Iris pigment epithelial cell (primary cell): ENCODE results near the gene CAD.

Experiments
- DNase-seq: peaks from one replicate; pipeline ENCODE4 v3.0.0-alpha.2; 2011; ENCODE audit warnings: low read depth

The CAD gene

GRCh38 chr2:27281855-27282559 is 64.8 kb downstream of the CAD start, which contains the start of gene TRIM54:
Gene TRIM54 (plus strand): TSS chr2:27282429. CDS start chr2:27282732, 303 bp downstream.
- DNase-seq = no peak

DNA sequence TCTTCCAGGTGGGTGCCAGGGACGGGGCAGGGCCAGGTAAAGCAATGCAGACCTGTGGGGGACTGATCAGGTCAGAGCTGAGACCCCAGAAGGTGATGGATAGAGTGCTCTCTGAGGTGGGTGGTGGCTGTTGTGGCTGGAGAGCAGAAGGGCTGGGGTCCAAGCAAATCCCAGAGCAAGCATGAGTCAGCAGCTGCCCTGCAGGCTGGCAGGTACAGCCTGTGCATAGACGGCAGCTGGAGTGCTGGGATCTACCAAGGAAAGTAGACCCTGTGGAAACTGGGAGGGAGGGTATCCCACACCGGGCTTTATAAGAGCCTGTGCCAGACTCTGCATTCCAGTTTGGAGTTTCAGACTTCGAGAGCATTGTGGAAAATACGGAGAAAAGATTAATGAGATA is 65.7 kb downstream of the CAD start:
- DNase-seq = no peak

DNA sequence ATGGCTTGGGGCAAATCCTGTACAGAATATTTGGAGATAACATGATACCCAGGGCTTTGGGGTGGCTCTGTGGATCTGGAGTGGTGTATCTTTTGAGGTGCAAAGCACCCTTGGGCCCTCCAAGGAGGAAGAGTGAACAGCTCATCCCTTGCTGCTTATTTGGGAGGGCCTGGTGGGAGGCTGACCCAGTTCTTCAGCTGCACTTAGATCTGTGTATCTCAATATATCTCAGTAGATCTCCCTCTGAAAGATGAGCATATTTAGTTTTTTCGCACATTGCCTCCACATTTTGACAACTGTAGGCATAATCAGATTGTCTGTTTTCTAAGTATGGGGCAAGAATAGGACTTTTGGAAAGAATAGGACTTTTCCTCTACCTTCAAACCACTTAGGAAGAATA is 67.8 kb downstream of the CAD start:
- no peak for DNase-seq

GRCh38 chr2:27285481-27285880 is 68.3 kb downstream of the CAD start:
- DNase-seq = no peak

- DNase-seq = no peak
These were observed 71.4 kb downstream of the CAD start for GRCh38 chr2:27288610-27289009.

DNA sequence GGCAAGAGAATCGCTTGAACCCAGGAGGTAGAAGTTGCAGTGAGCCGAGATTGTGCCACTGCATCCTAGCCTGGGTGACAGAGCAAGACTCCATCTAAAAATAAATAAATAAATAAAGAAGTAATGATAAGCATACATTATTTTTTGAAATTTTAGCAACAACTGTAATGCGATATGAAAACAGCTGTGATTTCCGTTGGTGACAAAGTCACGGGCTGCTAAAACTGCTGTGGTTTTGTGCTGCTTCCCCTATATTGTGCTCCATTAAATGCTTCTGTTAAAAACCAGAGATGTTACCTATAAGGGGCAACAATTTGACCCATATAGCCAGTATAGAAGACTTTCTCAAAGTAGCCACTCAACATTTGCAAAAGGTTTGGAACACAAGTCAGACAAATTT is 73.4 kb downstream of the CAD start:
- no peak for DNase-seq

GRCh38 chr2:27291865-27292264 is 74.7 kb downstream of the CAD start:
- DNase-seq = no peak
